Calu3 (cell line): ENCODE data around the gene DOK7. TPM values are rescaled to one million over a fixed set of nuclear protein-coding genes. Genes with fewer than 3 reads are reported as not detected.

ENCODE experiments used
- BruUV-seq: library from RNA; stranded (reverse); fragments of 400-500 nt; replicated peaks from 2 replicates; lab custom pipeline; 2021; lab: Mats Ljungman, UMichigan
- CTCF ChIA-PET: fragments of 300-600 bp; sonication (Branson Sonifier 250); formaldehyde crosslinking; loops from one replicate; lab custom pipeline; 2022; ENCODE audit warnings: antibody characterized with exemption; lab: Charles Lee
- DNase-seq: peaks from one replicate; pipeline ENCODE4 v3.0.0; 2022
- H3K27ac Mint-ChIP-seq: one replicate; pipeline ENCODE4 v1.8.0; 2022; ENCODE audit warnings: mixed read lengths; ENCODE audit not compliant: unreplicated experiment
- H3K27me3 Mint-ChIP-seq: one replicate; pipeline ENCODE4 v1.8.0; 2022; ENCODE audit warnings: mixed read lengths; ENCODE audit not compliant: unreplicated experiment
- H3K36me3 Mint-ChIP-seq: one replicate; pipeline ENCODE4 v1.8.0; 2022; ENCODE audit warnings: mild to moderate bottlenecking, moderate library complexity, mixed read lengths; ENCODE audit not compliant: insufficient read depth, unreplicated experiment
- H3K4me1 Mint-ChIP-seq: one replicate; pipeline ENCODE4 v1.8.0; 2022; ENCODE audit warnings: mild to moderate bottlenecking, low read depth, mixed read lengths; ENCODE audit not compliant: unreplicated experiment
- H3K4me3 Mint-ChIP-seq: one replicate; pipeline ENCODE4 v1.8.0; 2022; ENCODE audit warnings: mild to moderate bottlenecking, low read depth, moderate library complexity, mixed read lengths; ENCODE audit not compliant: unreplicated experiment
- H3K9me3 Mint-ChIP-seq: one replicate; pipeline ENCODE4 v1.8.0; 2022; ENCODE audit warnings: low read depth, mixed read lengths; ENCODE audit not compliant: unreplicated experiment
- CTCF ChIP-seq: fragments of 200-600 bp; IDR thresholded peaks from one replicate; pipeline ENCODE4 v1.8.0; 2022; ENCODE audit warnings: antibody characterized with exemption; ENCODE audit not compliant: unreplicated experiment
- intact Hi-C: fragments of 100-400 bp; cut with micrococcal nuclease; formaldehyde crosslinking; loops from one replicate; pipeline ENCODE4 v1.10.0; 2022; ENCODE audit not compliant: unreplicated experiment
- total RNA-seq: library from RNA; stranded (reverse); gene quantifications from 2 replicates; pipeline ENCODE4 v1.2.3, GENCODE V29; 2022

Gene DOK7
- total RNA-seq, 1 experiment from 2014 or later: 2.7 TPM

- BruUV-seq: no TSS peak
- Mint-ChIP-seq H3K4me3 (no peak overlapping the region), H3K36me3 (no peaks in the 10 kb centered on the region)
These were observed 61.8 kb downstream of the DOK7 start for GRCh38 chr4:3524920-3525319.

GRCh38 chr4:3525532-3526430, 62.7 kb downstream of the DOK7 start:
- Mint-ChIP-seq H3K36me3 (peaks cover under 1% of the 10 kb centered on the region), H3K4me3 (no peak overlapping the region), H3K4me1 (peaks cover under 1% of the 10 kb centered on the region), H3K27me3 (no peaks in the 10 kb centered on the region), H3K27ac (no peak overlapping the region), H3K9me3 (no peaks in the 10 kb centered on the region)
- DNase-seq: no peak
- TF ChIP-seq CTCF: no peak
- intact Hi-C loops: no loop called here
- no TSS peak for BruUV-seq
- CTCF ChIA-PET: interaction anchor here (1.1 kb wide), 1 partner anchor 911 kb away, joined by 7 read pairs; no protein-coding TSS in a partner anchor

More at GRCh38 chr4:3524920-3525319, 61.8 kb downstream of the DOK7 start:
- CTCF ChIA-PET: no interaction called here
- H3K27me3 Mint-ChIP-seq: no peaks in the 10 kb centered on the region
- intact Hi-C loops: no loop called here
- no peak overlapping the region for H3K27ac Mint-ChIP-seq
- TF ChIP-seq CTCF: no peak
- DNase-seq: no peak
- H3K9me3 Mint-ChIP-seq: no peaks in the 10 kb centered on the region
- no peaks in the 10 kb centered on the region for H3K4me1 Mint-ChIP-seq

- H3K27me3 Mint-ChIP-seq: no peaks in the 10 kb centered on the region
- CTCF ChIA-PET: interaction anchor here (1.1 kb wide), 1 partner anchor 910 kb away, joined by 7 read pairs; no protein-coding TSS in a partner anchor
- no peak overlapping the region for H3K4me3 Mint-ChIP-seq
- peaks cover 7% of the 10 kb centered on the region for H3K36me3 Mint-ChIP-seq
- H3K27ac Mint-ChIP-seq: no peak overlapping the region
- H3K9me3 Mint-ChIP-seq: no peaks in the 10 kb centered on the region
- peaks cover 7% of the 10 kb centered on the region for H3K4me1 Mint-ChIP-seq
- no peak for TF ChIP-seq CTCF
- no TSS peak for BruUV-seq
- no peak for DNase-seq
- intact Hi-C loops: no loop called here
These were observed 63.4 kb downstream of the DOK7 start for GRCh38 chr4:3526456-3526855.

GRCh38 chr4:3527101-3527913, 64.2 kb downstream of the DOK7 start:
- Mint-ChIP-seq H3K36me3 (peaks cover 15% of the 10 kb centered on the region), H3K27ac (no peak overlapping the region), H3K27me3 (no peaks in the 10 kb centered on the region), H3K4me1 (peaks cover 8% of the 10 kb centered on the region), H3K4me3 (no peak overlapping the region), H3K9me3 (no peaks in the 10 kb centered on the region)
- no TSS peak for BruUV-seq
- intact Hi-C loops: no loop called here
- no peak for DNase-seq
- CTCF ChIA-PET: interaction anchor here (1.1 kb wide), 1 partner anchor 909 kb away, joined by 7 read pairs; no protein-coding TSS in a partner anchor
- TF ChIP-seq CTCF: no peak
